GM12872 (cell line): ENCODE measurements around the gene RPL10.
A peak's percentile ranks its signal among the peaks of the same experiment; 100 is the strongest.

Experiments used
- CTCF ChIP-seq: IDR thresholded peaks from 3 replicates; pipeline ENCODE4 v1.5.1; 2011; ENCODE audit warnings: low read depth, mild to moderate bottlenecking, low read length, moderate library complexity; ENCODE audit not compliant: insufficient read depth

RPL10 gene

GRCh38 chrX:154369449-154370299, 28.5 kb upstream of the RPL10 start:
- TF ChIP-seq CTCF: no peak

DNA sequence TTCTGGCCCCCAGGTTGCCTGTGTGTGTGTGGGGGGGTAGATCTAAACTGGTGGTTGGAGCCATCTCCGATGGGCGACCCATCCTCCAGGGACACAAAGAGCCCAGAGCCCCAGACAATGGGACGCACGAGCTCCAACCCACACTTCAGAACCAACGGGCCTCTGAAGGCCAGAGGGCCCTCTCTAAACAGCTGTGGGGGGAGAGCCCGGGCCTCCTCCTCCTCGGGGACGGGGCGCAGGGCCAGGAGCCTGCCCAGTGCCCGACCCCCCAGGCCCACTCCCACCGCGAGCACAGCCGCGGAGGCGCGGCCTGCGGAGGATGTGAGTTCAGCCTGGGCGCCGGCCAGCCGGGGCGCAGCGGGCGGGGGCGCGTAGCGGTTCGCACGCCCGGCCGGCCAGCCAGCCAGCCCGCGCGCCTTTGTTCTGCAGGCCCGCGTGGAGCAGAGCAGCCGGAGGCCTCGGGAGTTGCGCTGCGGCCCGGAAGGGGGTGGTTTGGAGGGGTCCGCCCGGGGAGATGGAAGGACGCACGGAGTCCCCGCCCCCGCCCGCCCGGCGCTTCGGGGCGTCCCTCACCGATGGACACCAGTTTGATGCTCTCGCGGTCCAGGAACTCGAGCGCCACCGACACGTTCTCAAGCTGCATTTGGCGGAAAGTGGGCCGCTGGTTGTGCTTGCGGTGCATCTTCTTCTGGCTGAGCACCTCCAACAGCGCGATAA, 27.7 kb upstream of the RPL10 start:
- no peak for TF ChIP-seq CTCF

DNA sequence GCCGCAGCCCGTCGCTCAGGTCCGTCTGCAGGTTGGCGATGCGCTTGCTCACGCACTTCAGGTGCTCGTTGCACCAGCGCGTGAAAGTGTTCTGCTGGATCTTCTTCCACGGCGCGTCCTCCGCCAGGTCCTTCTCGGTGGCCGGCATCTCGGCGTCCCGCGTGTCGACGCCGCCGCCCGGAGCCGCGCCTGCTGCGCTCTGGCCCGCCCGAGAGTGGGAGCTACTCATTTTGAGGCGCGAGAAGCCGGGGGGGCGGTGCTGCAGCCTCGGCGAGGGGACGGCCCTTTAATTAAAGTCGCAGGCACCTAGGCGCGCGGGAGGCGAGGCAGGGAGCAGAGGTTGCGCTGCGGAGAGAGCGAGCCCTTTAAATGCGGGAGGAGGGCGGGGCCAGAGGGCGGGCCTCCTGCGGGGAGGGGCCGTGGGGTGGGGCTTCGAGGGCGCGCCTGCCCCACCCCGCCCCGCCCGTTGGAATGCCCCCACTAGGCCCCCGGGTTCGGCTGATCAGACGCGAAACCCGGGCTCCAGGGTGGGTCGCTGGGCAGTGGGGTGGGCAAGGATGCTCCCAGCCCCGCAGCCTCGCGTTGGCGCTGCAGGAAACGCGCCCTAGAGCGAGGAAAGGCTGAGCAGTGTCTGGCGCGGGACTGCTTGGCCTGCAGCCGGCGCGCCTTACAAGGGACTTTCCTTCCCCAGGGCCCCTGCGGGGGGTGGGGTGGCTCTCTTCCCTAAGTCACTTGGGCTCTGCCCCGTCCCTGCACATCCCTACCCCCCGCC, 27.0 kb upstream of the RPL10 start:
- TF ChIP-seq CTCF: no peak

DNA sequence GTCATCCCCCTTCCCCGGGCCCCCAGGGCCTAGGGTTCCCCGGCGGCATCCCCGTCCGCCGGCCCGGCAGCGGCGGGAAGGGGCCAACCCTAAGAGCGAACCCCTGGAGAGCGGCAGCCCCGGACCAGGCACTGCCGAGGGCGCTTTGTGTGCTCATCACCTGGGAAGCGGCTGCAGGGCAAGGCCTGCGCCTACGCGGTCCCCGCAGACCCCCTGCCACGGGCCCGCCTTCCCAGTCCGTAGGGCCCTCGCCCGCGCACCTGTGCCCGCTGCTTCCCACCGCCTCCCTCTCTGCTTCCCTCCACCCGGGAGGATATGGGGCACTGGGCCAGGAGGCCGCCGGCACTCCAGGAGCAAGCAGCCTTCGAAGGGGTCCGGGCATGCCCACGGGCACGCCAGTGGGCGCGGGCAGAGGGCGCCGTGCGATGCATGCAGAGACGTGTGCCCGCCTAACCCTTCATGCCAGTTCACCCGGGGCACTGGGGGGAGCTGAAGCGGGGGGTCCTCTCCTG, 26.3 kb upstream of the RPL10 start:
- TF ChIP-seq CTCF: no peak

DNA sequence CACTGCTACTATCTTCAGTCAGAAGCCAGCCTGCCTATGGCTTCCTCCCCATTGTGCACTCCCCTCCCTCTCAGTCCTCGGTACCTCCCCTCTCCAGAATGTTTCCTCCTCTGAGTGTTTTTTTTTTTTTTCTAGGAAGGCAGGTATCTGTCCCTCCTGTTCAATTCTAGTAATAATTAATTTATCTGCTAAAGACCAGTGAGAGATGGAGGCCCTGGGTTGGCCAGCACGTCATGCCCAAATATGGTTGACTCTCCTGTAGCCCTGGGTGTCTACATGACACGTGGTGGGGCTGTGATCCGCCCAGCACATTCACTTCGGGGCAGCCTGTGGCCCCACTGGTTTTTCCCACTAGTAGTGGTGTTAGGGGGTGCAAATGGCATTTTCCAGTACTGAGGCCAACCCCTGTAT, 25.6 kb upstream of the RPL10 start:
- no peak for TF ChIP-seq CTCF

GRCh38 chrX:154373340-154374306, 24.6 kb upstream of the RPL10 start:
- peak; percentile 37 for TF ChIP-seq CTCF
